NCI-H1048 (cell line): Measurements from ENCODE around the gene BMP8A.
"Not testable (repeated sequence)": the region's sequence is repeated elsewhere in the genome, so short reads cannot be mapped to it uniquely, and the experiment has no call there.

ENCODE experiments used
- DNase-seq: peaks from one replicate; lab custom pipeline; 2025; lab: John Stamatoyannopoulos, UW

The BMP8A gene

GRCh38 chr1:39483276-39483675, 8.2 kb upstream of the BMP8A start:
- DNase-seq = no peak

DNA sequence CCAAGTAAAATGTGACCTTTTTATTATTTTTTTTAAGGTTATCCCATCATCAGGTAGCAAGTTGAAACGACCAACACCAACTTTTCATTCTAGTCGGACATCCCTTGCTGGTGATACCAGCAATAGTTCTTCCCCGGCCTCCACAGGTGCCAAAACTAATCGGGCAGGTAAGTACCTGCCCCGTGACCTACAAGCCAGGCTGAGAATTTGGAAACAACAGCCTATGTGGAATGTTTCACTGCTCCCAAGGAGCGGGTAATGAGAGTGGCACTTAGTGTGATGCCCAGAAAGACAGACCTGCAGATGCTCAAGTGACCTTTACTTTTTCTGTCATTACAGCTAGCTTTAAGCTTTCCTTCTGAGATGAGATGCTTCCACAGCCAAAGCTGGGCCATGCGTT, 6.9 kb upstream of the BMP8A start:
- DNase-seq = no peak

DNA sequence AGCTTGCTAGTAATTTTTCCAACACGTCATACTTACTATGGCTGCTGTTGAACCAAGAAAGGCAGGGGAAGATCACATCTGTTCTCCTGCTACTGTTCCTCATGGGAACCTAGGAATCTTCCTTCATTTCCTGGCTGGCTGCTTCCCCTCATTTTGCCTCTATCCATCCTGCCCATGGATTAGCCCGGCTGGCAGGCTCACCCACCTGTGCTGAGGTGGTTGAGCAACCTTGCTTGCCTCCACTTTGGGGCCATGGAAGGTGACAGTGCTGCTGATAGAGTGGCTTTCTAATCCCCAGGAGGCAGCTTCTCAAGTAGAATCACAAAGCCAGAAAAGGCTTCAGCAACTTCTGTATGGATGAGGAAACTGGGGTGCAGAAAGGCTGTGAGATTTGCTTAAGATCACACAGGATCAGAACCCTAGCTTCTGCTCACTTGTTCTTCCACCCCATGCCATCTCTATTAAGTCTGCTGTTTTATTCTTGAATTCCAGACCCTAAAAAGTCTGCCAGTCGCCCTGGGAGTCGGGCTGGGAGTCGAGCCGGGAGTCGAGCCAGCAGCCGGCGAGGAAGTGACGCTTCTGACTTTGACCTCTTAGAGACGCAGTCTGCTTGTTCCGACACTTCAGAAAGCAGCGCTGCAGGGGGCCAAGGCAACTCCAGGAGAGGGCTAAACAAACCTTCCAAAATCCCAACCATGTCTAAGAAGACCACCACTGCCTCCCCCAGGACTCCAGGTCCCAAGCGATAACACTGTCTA, 6.2 kb upstream of the BMP8A start:
- no peak for DNase-seq

DNA sequence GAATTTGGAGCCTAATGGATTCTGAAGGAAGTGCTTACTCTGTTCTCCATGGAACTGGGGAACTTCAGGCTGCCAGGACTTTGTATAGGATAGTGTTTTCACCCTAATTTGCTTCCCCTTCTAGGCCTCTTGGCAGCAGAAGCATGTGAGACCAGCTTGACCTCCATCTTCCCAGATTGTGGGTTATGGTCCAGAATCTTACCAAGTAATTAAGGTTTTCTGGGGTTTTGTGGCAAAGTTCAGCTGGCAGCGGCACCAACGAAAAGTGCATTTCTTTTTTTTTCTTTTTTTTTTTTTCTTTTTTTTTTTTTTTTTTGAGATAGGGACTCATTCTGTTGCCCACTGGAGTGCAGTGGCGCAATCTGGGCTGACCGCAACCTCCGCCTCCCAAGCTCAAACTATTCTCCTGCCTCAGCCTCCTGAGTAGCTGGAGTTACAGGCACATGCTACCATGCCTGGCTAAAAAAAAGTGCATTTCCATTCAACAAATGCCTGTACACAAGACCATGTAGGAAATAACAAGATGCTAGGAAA, 3.4 kb upstream of the BMP8A start:
- DNase-seq = no peak

DNA sequence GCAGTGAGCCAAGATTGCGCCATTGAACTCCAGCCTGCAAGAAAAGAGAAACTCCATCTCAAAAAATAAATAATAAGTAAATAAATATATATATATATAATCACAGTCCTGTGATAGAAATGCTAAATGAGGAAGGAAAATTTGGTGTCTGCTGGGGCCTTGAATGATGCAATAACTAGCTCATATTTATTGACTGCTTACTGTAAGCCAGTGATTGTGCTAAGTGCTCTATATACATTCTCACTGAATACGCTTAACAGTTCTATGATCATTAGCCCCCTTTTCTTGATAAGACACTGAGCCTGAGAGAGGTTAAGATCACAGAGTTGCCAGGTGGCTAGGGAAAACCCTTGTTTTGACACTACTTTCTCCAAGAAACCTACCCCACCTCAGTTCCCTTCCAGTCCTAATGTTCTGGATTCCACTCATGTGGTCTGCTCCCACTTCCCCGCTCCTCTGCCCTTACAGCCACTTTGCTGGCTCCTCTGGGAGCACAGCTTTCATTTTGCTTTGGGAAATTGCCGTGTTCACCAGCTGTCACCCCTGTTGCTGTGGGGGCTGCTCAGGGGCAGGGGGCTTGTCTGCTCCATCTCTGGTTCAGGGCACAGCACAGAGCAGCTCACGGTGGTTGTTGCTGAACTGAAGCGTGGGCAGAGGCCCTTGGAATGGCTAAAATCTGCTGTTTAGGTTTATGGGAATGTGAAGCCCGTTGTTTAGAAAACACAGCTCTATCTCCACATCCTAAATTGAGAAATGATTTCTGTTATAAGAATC, 2.5 kb upstream of the BMP8A start:
- no peak for DNase-seq

GRCh38 chr1:39489567-39490239, 1.7 kb upstream of the BMP8A start:
- DNase-seq = no peak

- DNase-seq = no peak
Measured at GRCh38 chr1:39490596-39491145, 765 bp upstream of the BMP8A start.

- DNase-seq = not testable (repeated sequence)
Measured at GRCh38 chr1:39492118-39493042, 944 bp downstream of the BMP8A start.

GRCh38 chr1:39493043-39493810, 1.8 kb downstream of the BMP8A start:
- not testable (repeated sequence) for DNase-seq

DNA sequence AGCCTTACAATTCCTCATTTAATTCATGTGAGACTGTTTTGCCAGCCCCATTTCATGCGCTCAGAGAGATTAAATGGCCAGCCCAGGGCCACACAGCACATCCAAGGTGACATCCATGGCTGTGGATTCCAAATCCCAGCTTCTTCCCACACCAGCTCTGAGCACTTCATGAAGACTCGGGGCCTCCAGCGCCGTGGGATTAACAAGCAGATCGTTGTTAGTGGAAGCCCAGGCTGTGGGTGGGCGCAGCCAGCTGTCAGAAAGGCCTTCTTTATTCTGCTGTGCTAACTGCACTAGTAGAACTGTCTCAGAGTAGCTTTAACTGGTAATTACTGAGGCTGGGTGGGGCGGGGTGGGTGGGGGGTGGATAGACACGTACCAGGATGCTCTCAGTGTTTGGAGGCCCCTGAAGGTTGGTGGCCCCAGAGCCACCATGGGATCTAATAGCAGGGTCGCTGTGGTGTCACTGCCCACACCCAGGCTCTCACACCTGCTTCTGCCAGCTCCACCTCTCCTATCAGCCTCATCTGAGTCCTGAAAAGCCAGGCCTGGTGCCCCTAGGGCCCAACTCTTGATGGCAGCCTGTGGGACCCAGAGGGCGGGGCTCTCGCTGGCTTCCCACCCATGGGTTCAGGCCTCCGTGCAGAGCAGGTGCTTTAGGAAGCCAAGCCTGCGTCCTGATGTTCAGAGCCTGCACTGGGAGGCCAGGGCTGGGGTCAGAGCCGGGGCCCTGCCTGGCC, 3.4 kb downstream of the BMP8A start:
- DNase-seq = no peak

GRCh38 chr1:39496520-39496919, 5.1 kb downstream of the BMP8A start:
- DNase-seq = not testable (repeated sequence)

DNA sequence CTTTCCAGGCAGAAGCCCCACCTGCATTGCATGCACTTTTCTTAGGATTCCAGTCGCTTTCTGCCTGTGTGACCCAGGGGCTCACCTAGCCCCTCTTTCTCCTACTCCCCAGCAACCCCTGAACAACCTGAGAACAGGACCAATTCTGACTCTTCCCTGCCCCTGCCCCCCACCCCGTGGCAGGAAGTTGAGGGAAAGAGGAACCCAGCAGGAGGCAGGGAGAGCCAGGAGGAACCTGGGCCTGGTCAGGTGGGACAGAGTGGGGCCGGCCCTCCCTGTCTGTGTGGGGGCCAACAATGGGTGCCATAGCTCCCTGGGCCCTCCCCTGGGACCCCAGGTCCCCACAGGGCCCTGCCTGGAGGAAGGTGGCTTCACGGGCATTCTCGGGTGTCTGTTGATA, 6.1 kb downstream of the BMP8A start:
- DNase-seq = no peak

DNA sequence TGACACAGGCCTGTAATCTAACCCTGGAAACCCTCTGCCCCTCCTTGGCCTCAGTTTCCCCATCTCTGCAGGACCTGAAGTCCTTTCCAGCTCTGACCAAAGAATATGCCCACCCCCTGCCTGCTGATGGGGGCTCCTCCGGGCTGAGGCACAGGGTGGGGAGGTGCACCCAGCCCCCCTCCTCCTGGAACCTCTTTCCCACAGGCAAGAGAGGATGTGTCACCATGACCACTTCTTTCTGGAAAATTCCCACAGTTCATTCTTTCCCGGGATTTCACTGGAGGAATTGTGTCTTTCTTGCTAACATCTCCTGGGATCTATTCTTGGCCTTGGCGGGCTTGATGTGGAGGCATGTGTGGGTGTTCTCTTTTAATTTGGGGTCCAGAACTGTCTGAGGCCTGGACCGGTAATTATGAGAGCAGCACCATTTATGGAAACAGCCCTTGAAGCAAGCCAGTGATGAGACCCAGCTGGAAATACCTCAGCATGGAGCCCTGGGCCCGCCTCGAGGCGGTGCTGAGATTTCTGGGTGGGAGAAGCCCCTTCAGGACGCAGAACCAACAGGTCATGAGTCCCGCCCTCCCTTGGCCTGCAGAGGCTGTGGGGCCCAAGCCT, 6.8 kb downstream of the BMP8A start:
- DNase-seq = not testable (repeated sequence)

DNA sequence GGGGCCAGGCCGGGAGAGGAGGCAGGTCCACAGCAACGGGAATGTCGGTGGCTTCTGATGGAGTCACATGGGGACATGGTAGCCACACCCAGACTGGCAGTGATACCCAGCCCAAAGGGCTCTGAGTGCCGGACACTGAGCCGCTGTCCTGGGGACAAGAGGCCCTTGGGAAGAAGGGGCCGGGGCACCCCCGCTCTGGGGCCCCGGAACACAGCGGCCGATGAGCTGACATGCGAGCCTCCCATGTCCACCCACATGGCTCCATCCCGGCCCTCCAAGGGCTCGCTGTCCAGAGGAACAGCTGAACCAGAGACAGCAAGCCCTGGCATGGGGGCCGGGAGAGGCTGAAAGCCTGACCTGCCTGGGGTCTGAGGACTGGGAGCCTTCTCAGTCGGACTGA, 7.4 kb downstream of the BMP8A start:
- DNase-seq = not testable (repeated sequence)

- DNase-seq = no peak
Measured at GRCh38 chr1:39499668-39500067, 8.2 kb downstream of the BMP8A start.

GRCh38 chr1:39500862-39501389, 9.5 kb downstream of the BMP8A start:
- no peak for DNase-seq

DNA sequence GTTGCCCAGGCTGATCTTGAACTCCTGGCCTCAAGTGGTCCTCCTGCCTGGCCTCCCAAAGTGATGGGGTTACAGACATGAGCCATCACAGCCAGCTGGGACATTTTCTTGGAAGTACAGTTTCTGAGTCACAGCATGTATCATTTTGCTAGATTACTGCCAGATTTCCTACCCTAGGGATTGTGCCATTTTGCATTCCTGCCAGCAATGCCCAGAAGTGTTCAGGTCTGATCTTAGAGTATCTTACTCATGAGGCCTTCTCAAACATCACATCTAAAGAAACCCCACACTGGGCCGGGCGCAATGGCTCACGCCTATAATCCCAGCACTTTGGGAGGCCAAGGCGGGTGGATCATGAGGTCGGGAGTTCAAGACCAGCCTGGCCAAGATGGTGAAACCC, 10.2 kb downstream of the BMP8A start:
- DNase-seq = no peak

- DNase-seq = not testable (repeated sequence)
Measured at GRCh38 chr1:39504436-39504835, 13.0 kb downstream of the BMP8A start.

- DNase-seq = no peak
Measured at GRCh38 chr1:39505289-39505688, 13.9 kb downstream of the BMP8A start.
